Neural progenitor cell (in vitro differentiated cells): ENCODE results near the gene POF1B. TPM values are rescaled to one million over a fixed set of nuclear protein-coding genes. Genes with fewer than 3 reads are reported as not detected.

Source experiments
- DNase-seq: peaks from one replicate; pipeline ENCODE4 v3.0.0-alpha.2; 2016; ENCODE audit warnings: low spot score
- H2AFZ ChIP-seq: fragments of 200-600 bp; sonication (generic); replicated peaks from 2 replicates; pipeline ENCODE4 v1.6.1; 2016; ENCODE audit warnings: antibody characterized with exemption
- H3F3A ChIP-seq: fragments of 200-600 bp; sonication (generic); 2 replicates; pipeline ENCODE4 v1.6.1; 2016; ENCODE audit warnings: antibody characterized with exemption, low read depth
- H3K27ac ChIP-seq: fragments of 200-600 bp; sonication (generic); 2 replicates; pipeline ENCODE4 v1.5.1; 2016; ENCODE audit warnings: mild to moderate bottlenecking
- H3K27me3 ChIP-seq: fragments of 200-600 bp; sonication (generic); 2 replicates; pipeline ENCODE4 v1.6.1; 2016; ENCODE audit warnings: mild to moderate bottlenecking, moderate library complexity
- H3K36me3 ChIP-seq: fragments of 200-600 bp; sonication (generic); 2 replicates; pipeline ENCODE4 v1.5.1; 2016
- H3K4me1 ChIP-seq: fragments of 200-600 bp; sonication (generic); 2 replicates; pipeline ENCODE4 v1.6.1; 2016; ENCODE audit warnings: mixed run types
- H3K4me2 ChIP-seq: fragments of 200-600 bp; sonication (generic); 2 replicates; pipeline ENCODE4 v1.6.1; 2016
- H3K4me3 ChIP-seq: fragments of 200-600 bp; sonication (generic); 2 replicates; pipeline ENCODE4 v1.5.1; 2016
- H3K79me2 ChIP-seq: fragments of 200-600 bp; sonication (generic); 2 replicates; pipeline ENCODE4 v1.6.1; 2016; ENCODE audit warnings: low read depth
- H3K9ac ChIP-seq: fragments of 200-600 bp; sonication (generic); 2 replicates; pipeline ENCODE4 v1.6.1; 2016
- H3K9me3 ChIP-seq: fragments of 200-600 bp; sonication (generic); 2 replicates; pipeline ENCODE4 v1.5.1; 2016; ENCODE audit warnings: low read depth
- H4K20me1 ChIP-seq: fragments of 200-600 bp; sonication (generic); 2 replicates; pipeline ENCODE4 v1.6.1; 2016; ENCODE audit warnings: low read depth
- H3K27ac Mint-ChIP-seq: 3 replicates; pipeline ENCODE4 v1.8.0; 2021; ENCODE audit warnings: mixed read lengths
- H3K27me3 Mint-ChIP-seq: 2 replicates; pipeline ENCODE4 v1.8.0; 2022; ENCODE audit warnings: low read depth, mild to moderate bottlenecking, inconsistent platforms, moderate library complexity, mixed read lengths; ENCODE audit not compliant: insufficient read depth
- H3K36me3 Mint-ChIP-seq: 3 replicates; pipeline ENCODE4 v1.8.0; 2021; ENCODE audit warnings: mixed read lengths
- H3K4me1 Mint-ChIP-seq: 3 replicates; pipeline ENCODE4 v1.8.0; 2021; ENCODE audit warnings: mixed read lengths
- H3K4me3 Mint-ChIP-seq: 3 replicates; pipeline ENCODE4 v1.8.0; 2021; ENCODE audit warnings: mild to moderate bottlenecking, moderate library complexity, mixed read lengths
- H3K9me3 Mint-ChIP-seq: 3 replicates; pipeline ENCODE4 v1.8.0; 2020; ENCODE audit warnings: mixed read lengths
- CTCF ChIP-seq: fragments of 200-600 bp; sonication (generic); IDR thresholded peaks from 2 replicates; pipeline ENCODE4 v1.5.1; 2017; ENCODE audit warnings: antibody characterized with exemption, mild to moderate bottlenecking
- EZH2 ChIP-seq: fragments of 200-600 bp; sonication (generic); IDR thresholded peaks from 2 replicates; pipeline ENCODE4 v1.6.1; 2017; ENCODE audit warnings: antibody characterized with exemption, mild to moderate bottlenecking, moderate library complexity
- EZH2phosphoT487 ChIP-seq: fragments of 200-600 bp; sonication (generic); IDR thresholded peaks from 2 replicates; pipeline ENCODE4 v1.6.1; 2017; ENCODE audit warnings: antibody characterized with exemption
- total RNA-seq: library from RNA; depleted of rRNA; stranded (reverse); fragments of >200 nt; gene quantifications from 2 replicates; pipeline ENCODE4 v1.2.3, GENCODE V29; 2015; ENCODE audit warnings: low replicate concordance

The POF1B gene
- not detected in 2 replicates for total RNA-seq

DNA sequence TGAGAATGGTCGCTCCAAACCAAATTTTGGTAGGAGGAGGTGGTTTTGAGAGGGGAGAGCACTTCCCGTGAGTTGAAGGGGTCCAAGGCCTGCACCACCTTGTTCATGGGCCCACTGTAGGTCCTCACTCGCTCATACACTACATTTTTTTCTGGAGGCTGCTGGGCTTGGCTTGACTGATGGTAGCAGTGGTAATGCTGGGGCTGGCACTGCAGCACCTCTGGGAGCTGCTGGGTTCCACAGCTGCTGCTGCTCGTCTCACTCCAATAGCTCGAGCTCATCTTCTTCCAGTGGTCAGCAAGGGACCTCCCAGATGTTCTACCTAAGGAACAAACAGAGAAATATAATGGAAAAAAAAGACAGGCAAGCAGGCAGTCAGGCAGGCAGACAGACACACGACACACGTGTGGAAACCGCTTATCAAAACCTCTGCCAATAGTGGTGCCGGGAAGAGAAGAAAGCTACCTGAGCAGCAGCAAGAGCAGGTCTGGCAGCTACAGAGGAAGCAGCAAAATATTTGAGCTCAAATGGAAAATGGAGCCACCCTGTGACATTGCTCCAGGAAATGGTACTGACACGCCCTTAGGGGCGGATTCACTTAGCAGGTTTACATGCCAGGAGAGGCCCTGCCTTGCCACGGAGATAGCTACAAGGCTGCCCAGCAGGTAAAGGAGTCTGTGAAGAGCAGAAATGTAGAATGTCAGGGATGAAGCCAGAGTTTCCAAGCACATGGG lies at the start of gene POF1B:
Gene POF1B, minus strand, starts transcription at position 492 of the 734 bp plus-strand sequence. Its CDS starts 211 bp downstream, at position 281.
- Histone ChIP-seq H3K9me3 (peaks cover 5% of the 10 kb centered on the region), H3K36me3 (no peaks in the 10 kb centered on the region), H3K4me2 (no peak within 1 kb of the TSS), H3K4me3 (no peak within 1 kb of the TSS), H3F3A (no peaks in the 10 kb centered on the region), H3K4me1 (no peaks in the 10 kb centered on the region), H3K27ac (no peak within 1 kb of the TSS), H3K79me2 (no peaks in the 10 kb centered on the region), H4K20me1 (no peaks in the 10 kb centered on the region), H3K27me3 (no peaks in the 10 kb centered on the region), H3K9ac (no peak within 1 kb of the TSS), H2AFZ (no peak within 1 kb of the TSS)
- DNase-seq = no peak
- Mint-ChIP-seq H3K36me3 (no peaks in the 10 kb centered on the region), H3K4me3 (no peak within 1 kb of the TSS), H3K9me3 (no peaks in the 10 kb centered on the region), H3K27ac (no peak within 1 kb of the TSS), H3K27me3 (no peaks in the 10 kb centered on the region), H3K4me1 (peaks cover 3% of the 10 kb centered on the region)
- no peak for TF ChIP-seq EZH2
- TF ChIP-seq EZH2phosphoT487 = no peak
- no peak for TF ChIP-seq CTCF

DNA sequence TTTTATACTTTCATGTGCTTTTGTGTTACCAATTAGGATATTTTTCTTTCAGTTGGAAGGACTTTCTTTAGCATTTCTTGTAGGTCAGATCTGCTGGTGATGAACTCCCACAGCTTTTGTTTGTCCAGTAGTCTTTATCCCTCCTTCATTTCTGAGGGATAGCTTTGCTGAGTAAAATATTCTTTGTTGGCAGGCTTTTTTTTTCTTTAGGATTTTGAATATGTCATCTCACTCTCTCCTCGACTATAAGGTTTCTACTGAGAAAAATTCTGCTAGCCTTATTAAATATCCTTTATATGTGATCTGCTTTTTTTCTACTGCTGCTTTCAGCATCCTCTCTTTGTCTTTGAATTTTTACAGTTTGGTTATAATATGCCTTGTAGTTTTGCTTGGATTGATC lies 49.6 kb upstream of the POF1B start:
- H2AFZ ChIP-seq = no peak overlapping the region
- H3K36me3 Mint-ChIP-seq = no peaks in the 10 kb centered on the region
- no peaks in the 10 kb centered on the region for H3K27me3 Mint-ChIP-seq
- no peaks in the 10 kb centered on the region for H3K36me3 ChIP-seq
- H3K9me3 Mint-ChIP-seq = peaks cover 5% of the 10 kb centered on the region
- H3K4me3 ChIP-seq = no peak overlapping the region
- no peaks in the 10 kb centered on the region for H3F3A ChIP-seq
- peaks cover 2% of the 10 kb centered on the region for H3K4me1 Mint-ChIP-seq
- no peak overlapping the region for H3K27ac Mint-ChIP-seq
- H3K4me3 Mint-ChIP-seq = no peak overlapping the region
- peaks cover 2% of the 10 kb centered on the region for H3K9me3 ChIP-seq
- H3K27me3 ChIP-seq = peaks cover 68% of the 10 kb centered on the region
- TF ChIP-seq CTCF = no peak
- TF ChIP-seq EZH2 = no peak
- TF ChIP-seq EZH2phosphoT487 = no peak
- H3K4me1 ChIP-seq = no peaks in the 10 kb centered on the region
- DNase-seq = no peak
- H4K20me1 ChIP-seq = no peaks in the 10 kb centered on the region
- H3K9ac ChIP-seq = no peak overlapping the region
- no peak overlapping the region for H3K4me2 ChIP-seq
- H3K79me2 ChIP-seq = no peaks in the 10 kb centered on the region
- no peak overlapping the region for H3K27ac ChIP-seq

DNA sequence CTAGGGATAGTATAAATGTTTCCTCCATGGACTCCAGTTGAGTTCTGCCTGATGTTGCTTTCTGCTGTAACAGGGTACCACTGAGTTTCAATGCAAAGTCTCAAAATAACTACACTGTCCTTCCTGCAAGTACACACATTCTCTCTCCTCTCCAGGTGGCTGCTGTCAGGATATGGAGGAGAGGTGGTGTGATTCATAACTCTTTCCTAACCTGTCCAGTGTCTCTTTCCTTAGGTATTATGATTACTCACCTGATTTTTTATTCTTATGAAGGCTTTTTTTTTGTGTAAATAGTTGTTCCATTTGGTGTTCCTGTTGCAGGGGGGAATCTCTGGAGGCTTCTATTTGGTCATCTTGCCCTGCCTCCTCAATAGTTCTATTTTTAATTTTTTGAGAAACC lies 39.8 kb upstream of the POF1B start:
- no peaks in the 10 kb centered on the region for H3K4me1 Mint-ChIP-seq
- Histone ChIP-seq H3K27ac (no peak overlapping the region), H3F3A (no peaks in the 10 kb centered on the region), H3K4me1 (no peaks in the 10 kb centered on the region), H3K9me3 (no peaks in the 10 kb centered on the region), H3K4me2 (no peak overlapping the region), H2AFZ (no peak overlapping the region), H3K9ac (no peak overlapping the region), H3K27me3 (peaks cover 4% of the 10 kb centered on the region), H4K20me1 (no peaks in the 10 kb centered on the region), H3K79me2 (no peaks in the 10 kb centered on the region), H3K36me3 (no peaks in the 10 kb centered on the region), H3K4me3 (no peak overlapping the region)
- H3K36me3 Mint-ChIP-seq = no peaks in the 10 kb centered on the region
- H3K27ac Mint-ChIP-seq = no peak overlapping the region
- H3K9me3 Mint-ChIP-seq = no peaks in the 10 kb centered on the region
- H3K4me3 Mint-ChIP-seq = no peak overlapping the region
- TF ChIP-seq CTCF = no peak
- no peak for TF ChIP-seq EZH2phosphoT487
- no peak for TF ChIP-seq EZH2
- DNase-seq = no peak
- H3K27me3 Mint-ChIP-seq = no peaks in the 10 kb centered on the region
